Subcutaneous abdominal adipose tissue (tissue), 5 donors: ENCODE measurements around the gene AHDC1.

Source experiments
- H3K27ac ChIP-seq: one replicate; pipeline ENCODE4 v1.7.0; 2013; ENCODE audit warnings: low read depth, mild to moderate bottlenecking, inconsistent platforms, low read length, moderate library complexity
- H3K27me3 ChIP-seq, 5 donors: one replicate each; pipeline ENCODE4 v1.7.0; 2013; ENCODE audit warnings: low read length in 5 of 5, inconsistent platforms in 1 of 5; ENCODE audit not compliant: control insufficient read depth in 5 of 5, insufficient read depth in 4 of 5
- H3K36me3 ChIP-seq, 5 donors: one replicate each; pipeline ENCODE4 v1.7.0; 2013; ENCODE audit warnings: low read length in 5 of 5; ENCODE audit not compliant: control insufficient read depth in 5 of 5, insufficient read depth in 5 of 5
- H3K4me1 ChIP-seq, 5 donors: one replicate each; pipeline ENCODE4 v1.7.0; 2013; ENCODE audit warnings: low read length in 5 of 5, mild to moderate bottlenecking in 3 of 5, moderate library complexity in 1 of 5; ENCODE audit not compliant: control insufficient read depth in 5 of 5, insufficient read depth in 5 of 5
- H3K4me3 ChIP-seq, 5 donors: one replicate each; pipeline ENCODE4 v1.7.0; 2013; ENCODE audit warnings: low read length in 5 of 5, low read depth in 1 of 5
- H3K9ac ChIP-seq, 5 donors: one replicate each; pipeline ENCODE4 v1.7.0; 2013; ENCODE audit warnings: low read length in 5 of 5, mild to moderate bottlenecking in 4 of 5, moderate library complexity in 3 of 5
- H3K9me3 ChIP-seq, 5 donors: one replicate each; pipeline ENCODE4 v1.7.0; 2013; ENCODE audit warnings: low read length in 5 of 5; ENCODE audit not compliant: control insufficient read depth in 5 of 5
- donor health status: healthy.
- donor health status: healthy.
- donor health status: healthy.
- donor health status: healthy.
- donor health status: healthy.

AHDC1 gene

DNA sequence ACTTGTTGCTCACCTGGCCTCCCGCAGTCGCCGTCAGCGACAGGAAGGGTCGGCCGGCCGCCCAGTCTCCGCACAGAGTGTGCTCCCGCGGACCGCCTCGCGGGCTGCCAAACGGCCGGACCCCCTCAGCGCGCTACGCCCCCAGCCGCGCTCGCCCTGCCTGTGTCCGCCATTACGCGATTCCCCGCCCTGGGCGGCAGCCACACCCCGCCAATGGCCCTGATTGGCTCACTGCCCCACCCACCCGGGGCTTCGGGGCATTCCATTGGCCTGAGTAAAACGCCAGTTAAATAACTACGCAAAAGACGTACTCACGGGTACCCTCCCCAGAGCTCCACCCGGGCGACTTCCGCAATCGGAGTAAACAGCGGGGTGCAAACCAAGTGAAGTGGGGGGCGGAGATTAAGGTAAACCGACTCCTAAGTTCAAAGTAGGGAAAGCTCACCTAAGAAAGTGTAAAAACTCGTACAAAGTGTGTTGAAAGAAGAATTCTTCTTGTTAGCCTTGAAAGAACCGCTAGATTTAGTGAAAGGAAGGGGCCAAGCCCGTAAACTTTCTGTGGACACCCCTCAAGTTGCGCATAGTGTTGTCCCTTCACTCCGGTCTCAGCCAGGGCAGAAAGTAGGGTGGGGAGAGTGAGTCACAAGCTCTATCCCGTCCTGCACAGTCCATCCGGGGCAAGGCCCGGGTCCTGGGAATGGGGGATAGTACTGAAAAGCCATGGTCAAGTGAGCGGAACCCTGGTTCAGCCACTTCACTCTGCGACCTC, 113.8 kb downstream of the AHDC1 start, which contains the start of gene WASF2:
TSS of gene WASF2 (minus strand) at position 195 of the 769 bp plus-strand sequence. CDS start 61,277 bp downstream, outside the sequence.
- Histone ChIP-seq H3K9ac (peak within 1 kb of the TSS; percentile 99 to 100 (median 99)), H3K4me3 (peak within 1 kb of the TSS; percentile 96 to 100 (median 99)), H3K36me3 (no peaks in the 10 kb centered on the region), H3K27me3 (no peaks in the 10 kb centered on the region), H3K4me1 (peaks cover 10 to 46% (median 44%) of the 10 kb centered on the region in 5 donors), H3K9me3 (no peaks in the 10 kb centered on the region), H3K27ac (peak within 1 kb of the TSS; percentile 99)

DNA sequence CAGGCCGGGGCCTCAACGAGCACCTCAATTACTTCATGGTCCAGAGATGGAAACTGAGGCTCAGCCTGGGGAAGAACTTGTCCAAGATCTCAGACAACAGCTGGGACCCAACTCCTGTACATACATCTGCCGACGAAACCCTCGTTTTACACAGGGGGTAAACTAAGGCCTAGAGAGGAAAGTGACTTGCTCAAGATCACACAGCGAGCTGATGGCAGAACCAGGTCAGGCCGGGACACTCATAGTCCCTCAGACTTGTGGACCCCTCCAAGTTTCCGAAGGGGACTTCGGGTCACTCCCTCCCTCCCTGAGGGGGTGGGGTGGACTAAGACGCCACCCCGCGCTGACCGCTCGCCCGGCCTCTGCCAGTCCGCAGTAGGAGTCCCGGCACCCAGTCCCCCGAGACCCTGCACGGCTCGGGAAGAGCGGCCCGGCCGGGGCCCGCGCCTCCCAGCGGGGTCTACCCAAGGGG, 114.4 kb downstream of the AHDC1 start:
- peak overlapping the region; percentile 96 to 100 (median 99) for H3K4me3 ChIP-seq
- H3K9me3 ChIP-seq: no peaks in the 10 kb centered on the region
- H3K27me3 ChIP-seq: no peaks in the 10 kb centered on the region
- H3K27ac ChIP-seq: peak overlapping the region; percentile 99
- H3K9ac ChIP-seq: peak overlapping the region; percentile 99
- H3K36me3 ChIP-seq: no peaks in the 10 kb centered on the region
- H3K4me1 ChIP-seq: peaks cover 10 to 50% (median 44%) of the 10 kb centered on the region in 5 donors

DNA sequence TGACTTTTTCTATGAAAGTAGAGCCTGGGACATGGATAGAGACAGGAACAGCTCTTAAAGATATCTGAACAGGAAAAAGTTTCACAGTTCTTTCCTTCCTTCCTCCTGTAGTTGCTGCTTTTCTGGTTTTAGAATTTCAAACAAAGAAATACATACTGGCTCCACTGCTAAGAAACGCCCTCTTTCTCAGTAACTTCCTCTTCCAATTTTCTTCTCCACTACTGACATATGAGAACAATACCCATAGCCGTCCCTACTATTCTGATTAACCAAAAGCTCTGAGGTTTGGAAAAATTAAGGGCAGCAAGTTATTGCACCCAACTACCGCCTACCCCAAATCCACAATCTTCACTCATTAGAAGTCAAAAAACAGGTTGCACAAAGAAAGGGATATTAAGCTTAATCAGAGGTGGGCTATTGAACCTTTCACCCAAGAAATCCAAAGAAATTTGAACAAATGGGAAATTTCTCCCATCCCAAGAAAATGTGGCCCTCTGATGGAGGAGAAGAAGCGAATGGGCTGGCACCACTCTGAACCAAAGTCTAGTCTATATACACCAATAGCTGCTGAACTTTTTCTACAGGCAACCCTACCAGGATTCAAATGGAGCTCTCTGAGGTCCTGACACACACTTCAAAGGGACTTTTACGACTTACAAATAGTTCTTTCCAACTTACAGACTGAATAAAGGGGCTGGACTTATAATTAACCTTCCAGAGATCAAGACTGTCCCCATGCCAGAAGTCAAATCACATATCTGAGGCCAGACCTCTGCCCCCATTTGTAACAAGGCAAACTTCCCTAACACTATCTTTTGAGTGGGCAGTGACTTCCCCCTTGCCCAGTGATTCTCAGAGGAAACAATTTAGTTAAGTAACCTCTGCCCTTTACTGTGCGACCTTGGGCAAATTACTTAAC, 115.7 kb downstream of the AHDC1 start:
- Histone ChIP-seq H3K27ac (peak overlapping the region; percentile 99), H3K27me3 (no peaks in the 10 kb centered on the region), H3K36me3 (peaks cover 0 to 3% (median 0%) of the 10 kb centered on the region in 5 donors), H3K9me3 (no peaks in the 10 kb centered on the region), H3K9ac (peak overlapping the region; percentile 99), H3K4me1 (peaks cover 10 to 57% (median 51%) of the 10 kb centered on the region in 5 donors), H3K4me3 (peak overlapping the region; percentile 96 to 100 (median 99))

DNA sequence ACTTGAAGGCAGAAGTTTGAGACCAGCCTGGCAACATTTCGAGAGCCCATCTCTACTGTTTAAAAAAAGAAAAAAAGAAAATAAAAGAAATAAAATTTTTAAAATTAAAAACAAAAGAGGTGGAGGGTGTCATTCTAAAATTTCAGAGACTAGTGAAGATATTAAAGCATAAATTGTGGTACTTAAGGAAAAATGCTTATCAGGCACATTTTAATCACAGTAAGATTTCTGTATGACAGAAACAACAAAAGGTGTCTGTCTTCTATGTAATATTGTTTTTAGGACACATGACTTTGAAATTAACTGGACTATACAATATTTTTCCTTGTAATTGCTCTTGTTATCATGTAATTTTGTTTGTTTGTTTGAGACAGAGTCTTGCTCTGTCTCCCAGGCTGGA, 118.6 kb downstream of the AHDC1 start:
- no peak overlapping the region for H3K9ac ChIP-seq
- no peak overlapping the region for H3K4me3 ChIP-seq
- peaks cover 0 to 3% (median 0%) of the 10 kb centered on the region in 5 donors for H3K36me3 ChIP-seq
- peaks cover 8 to 44% (median 42%) of the 10 kb centered on the region in 5 donors for H3K4me1 ChIP-seq
- no peak overlapping the region for H3K27ac ChIP-seq
- H3K9me3 ChIP-seq: no peaks in the 10 kb centered on the region
- H3K27me3 ChIP-seq: no peaks in the 10 kb centered on the region
